AG09309 (cell line): ENCODE results near the gene PPP1R16B.

Experiments
- DNase-seq: peaks from one replicate; pipeline ENCODE4 v3.0.0-alpha.2; 2010; ENCODE audit warnings: low read depth
- H3K4me3 ChIP-seq: 2 replicates; pipeline ENCODE4 v1.5.1; 2011; ENCODE audit warnings: mild to moderate bottlenecking, low read depth, low read length, moderate library complexity; ENCODE audit not compliant: control insufficient read depth
- CTCF ChIP-seq: IDR thresholded peaks from 2 replicates; pipeline ENCODE4 v1.5.1; 2011; ENCODE audit warnings: mild to moderate bottlenecking, low read depth, low read length, inconsistent platforms; ENCODE audit not compliant: insufficient read depth, control insufficient read depth; ENCODE audit errors: missing control alignments

The PPP1R16B gene

GRCh38 chr20:38941726-38942389, 136.4 kb downstream of the PPP1R16B start:
- no peak for DNase-seq
- TF ChIP-seq CTCF: no peak
- no peak overlapping the region for H3K4me3 ChIP-seq

- no peak for DNase-seq
- TF ChIP-seq CTCF: no peak
- H3K4me3 ChIP-seq: no peak overlapping the region
These were observed 139.5 kb downstream of the PPP1R16B start for GRCh38 chr20:38945012-38945411.

- no peak for DNase-seq
- no peak overlapping the region for H3K4me3 ChIP-seq
- TF ChIP-seq CTCF: no peak
These were observed 141.3 kb downstream of the PPP1R16B start for GRCh38 chr20:38946836-38947235.

GRCh38 chr20:38947931-38948362, 142.4 kb downstream of the PPP1R16B start:
- TF ChIP-seq CTCF: no peak
- no peak overlapping the region for H3K4me3 ChIP-seq
- DNase-seq: no peak

GRCh38 chr20:38950254-38950653, 144.8 kb downstream of the PPP1R16B start:
- no peak for DNase-seq
- no peak overlapping the region for H3K4me3 ChIP-seq
- TF ChIP-seq CTCF: no peak

GRCh38 chr20:38951611-38952010, 146.1 kb downstream of the PPP1R16B start:
- no peak overlapping the region for H3K4me3 ChIP-seq
- no peak for TF ChIP-seq CTCF
- no peak for DNase-seq
